GM12878 (cell line): ENCODE results near the gene TEX44. TPM values are rescaled to one million over a fixed set of nuclear protein-coding genes. Genes with fewer than 3 reads are reported as not detected.
A peak's percentile ranks its signal among the peaks of the same experiment; 100 is the strongest.

Experiments used
- CBX5 ChIP-seq: sonication (generic); IDR thresholded peaks from 2 replicates; pipeline ENCODE4 v1.6.1; 2016; ENCODE audit warnings: low read depth, moderate library complexity, mild to moderate bottlenecking, inconsistent platforms
- E2F4 ChIP-seq: IDR thresholded peaks from 2 replicates; pipeline ENCODE4 v1.6.1; 2012; ENCODE audit warnings: low read depth, low read length, improper control_type of control experiment
- FOXK2 ChIP-seq: fragments of 450-650 bp; IDR thresholded peaks from 2 replicates; pipeline ENCODE4 v1.6.1; 2017; ENCODE audit warnings: mild to moderate bottlenecking, moderate library complexity
- HDAC6 ChIP-seq: fragments of 200-600 bp; sonication (generic); IDR thresholded peaks from one replicate; pipeline ENCODE4 v1.8.0; 2017; ENCODE audit warnings: antibody characterized with exemption; ENCODE audit not compliant: unreplicated experiment
- HDGF ChIP-seq: fragments of 450-650 bp; IDR thresholded peaks from 2 replicates; pipeline ENCODE4 v1.6.1; 2016; ENCODE audit warnings: antibody characterized with exemption
- IRF3 ChIP-seq: fragments of 450-650 bp; IDR thresholded peaks from 2 replicates; pipeline ENCODE4 v1.6.1; 2014; ENCODE audit warnings: mild to moderate bottlenecking
- IRF4 ChIP-seq: IDR thresholded peaks from 2 replicates; pipeline ENCODE4 v1.6.1; 2011; ENCODE audit warnings: low read depth, low read length
- KDM1A ChIP-seq: fragments of 200-600 bp; sonication (generic); IDR thresholded peaks from 2 replicates; pipeline ENCODE4 v1.6.1; 2016; ENCODE audit warnings: borderline replicate concordance
- MTA2 ChIP-seq: fragments of 450-650 bp; IDR thresholded peaks from 2 replicates; pipeline ENCODE4 v1.6.1; 2016; ENCODE audit warnings: low read depth, mild to moderate bottlenecking, moderate library complexity
- MYC ChIP-seq: IDR thresholded peaks from 2 replicates; pipeline ENCODE4 v1.6.1; 2011; ENCODE audit warnings: mild to moderate bottlenecking, low read length, moderate library complexity, inconsistent platforms; ENCODE audit not compliant: insufficient read depth, insufficient replicate concordance, insufficient read length, severe bottlenecking
- NBN ChIP-seq: fragments of 450-650 bp; IDR thresholded peaks from 2 replicates; pipeline ENCODE4 v1.6.1; 2016
- POLR2AphosphoS5 ChIP-seq: IDR thresholded peaks from 2 replicates; pipeline ENCODE4 v1.6.1; 2011; ENCODE audit warnings: mild to moderate bottlenecking, low read length, inconsistent platforms
- RB1 ChIP-seq: fragments of 450-650 bp; formaldehyde crosslinking; IDR thresholded peaks from 2 replicates; pipeline ENCODE4 v1.6.1; 2017; ENCODE audit warnings: mild to moderate bottlenecking, borderline replicate concordance
- SPI1 ChIP-seq: IDR thresholded peaks from 2 replicates; pipeline ENCODE4 v1.6.1; 2011; ENCODE audit warnings: low read depth, mild to moderate bottlenecking, low read length, moderate library complexity, borderline replicate concordance; ENCODE audit not compliant: insufficient read depth
- TAF1 ChIP-seq: IDR thresholded peaks from 2 replicates; pipeline ENCODE4 v1.6.1; 2011; ENCODE audit warnings: mild to moderate bottlenecking, low read depth, low read length, borderline replicate concordance
- TCF12 ChIP-seq: IDR thresholded peaks from 2 replicates; pipeline ENCODE4 v1.6.1; 2011; ENCODE audit warnings: low read depth, mild to moderate bottlenecking, low read length
- ZBED1 ChIP-seq: IDR thresholded peaks from 2 replicates; pipeline ENCODE4 v1.6.1; 2016; ENCODE audit warnings: borderline replicate concordance
- ZBTB4 ChIP-seq: fragments of 450-650 bp; formaldehyde crosslinking; IDR thresholded peaks from 2 replicates; pipeline ENCODE4 v1.4.0; 2022; ENCODE audit warnings: mild to moderate bottlenecking, moderate library complexity
- ZNF24 ChIP-seq: fragments of 450-650 bp; IDR thresholded peaks from 2 replicates; pipeline ENCODE4 v1.6.1; 2017; ENCODE audit warnings: antibody characterized with exemption, mild to moderate bottlenecking
- polyA plus RNA-seq, 11 experiments: library from polyadenylated mRNA; depleted of rRNA in 4 of 11; unstranded in 6 of 11; stranded (reverse) in 5 of 11; fragments of >200 nt; fragmentation: Nextera tagmentation in 4 of 11; fragmentation: Illumina TruSeq in 1 of 11; extraction: Ambion mirVana in 4 of 11; extraction: Trizol in 1 of 11; gene quantifications; 1 replicate in 1 of 11; 2 replicates in 10 of 11; pipeline versions ENCODE4 v1.2.1 to v1.2.3, GENCODE V29; 2011 to 2016; ENCODE audit warnings: inconsistent platforms in 2 of 11, missing spikeins in 2 of 11, low read depth in 1 of 11
- total RNA-seq, 4 experiments: library from RNA; depleted of rRNA in 3 of 4; stranded (reverse); fragments of >200 nt in 3 of 4; fragmentation: Illumina TruSeq in 1 of 4; extraction: Trizol in 1 of 4; gene quantifications; 2 replicates each; pipeline versions ENCODE4 v1.2.1 to v1.2.3, GENCODE V29; 2013 to 2021
- TF ChIP-seq, protein P1 (sequence below): fragments of 450-650 bp; IDR thresholded peaks from 2 replicates; pipeline ENCODE4 v1.6.1; 2016; ENCODE audit warnings: mild to moderate bottlenecking
- TF ChIP-seq, protein P2 (sequence below): fragments of 450-650 bp; conservative IDR thresholded peaks from 2 replicates; pipeline ENCODE4 v1.6.1; 2017; ENCODE audit warnings: mild to moderate bottlenecking, moderate library complexity
- TF ChIP-seq, protein P3 (sequence below): IDR thresholded peaks from 2 replicates; pipeline ENCODE4 v1.6.1; 2012; ENCODE audit warnings: low read length, inconsistent platforms

Gene TEX44
- total and polyA plus RNA-seq, 10 of the 15 experiments (the other 5 are each of a cell fraction or from before 2014, with no cell fraction given) = not detected

DNA sequence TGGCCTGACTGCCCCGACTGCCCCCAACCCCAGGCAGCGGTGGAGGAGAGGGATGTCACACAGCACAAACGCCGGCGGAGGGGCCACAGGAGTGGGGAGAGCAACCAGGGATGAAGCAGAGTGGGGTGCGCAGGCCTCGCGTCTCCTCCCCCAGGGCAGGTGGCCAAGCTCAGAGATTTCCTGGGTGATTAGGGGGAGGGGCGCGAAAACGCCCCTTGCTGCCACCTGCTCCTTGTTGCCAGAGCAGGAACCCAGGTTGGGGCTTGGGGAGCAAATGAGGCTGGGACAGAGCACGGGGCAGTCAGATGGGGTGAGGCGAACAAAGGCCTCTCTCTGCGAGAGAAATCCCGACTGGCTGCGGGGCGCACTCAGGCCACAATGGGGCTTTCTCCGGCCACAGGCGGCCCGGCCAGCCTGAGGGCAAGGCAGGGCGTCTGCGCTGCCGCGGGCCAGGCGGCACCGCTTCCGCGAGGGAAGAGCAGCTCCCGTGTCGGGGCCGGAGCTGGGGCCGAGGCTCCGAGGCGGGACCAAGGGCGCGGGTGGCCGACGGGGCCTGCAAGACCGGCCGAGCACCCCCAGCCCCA, 11.5 kb downstream of the TEX44 start (continued):
- TF ChIP-seq RB1 (no peak), FOXK2 (no peak), KDM1A (no peak), ZNF24 (0 out of 2 replicates have a peak, but pooled peaks have one; percentile 34), IRF3 (no peak), IRF4 (no peak), TCF12 (peak; percentile 51; the same call in 1 of the 2 replicates), MTA2 (no peak; the same call in 1 of the 2 replicates), ZBTB4 (no peak), E2F4 (no peak), HDAC6 (no peak), SPI1 (no peak), NBN (peak; percentile 23), HDGF (peak; percentile 87), MYC (no peak), TAF1 (no peak), ZBED1 (no peak), POLR2AphosphoS5 (peak; percentile 69), CBX5 (no peak)
- TF ChIP-seq, protein P1, sequence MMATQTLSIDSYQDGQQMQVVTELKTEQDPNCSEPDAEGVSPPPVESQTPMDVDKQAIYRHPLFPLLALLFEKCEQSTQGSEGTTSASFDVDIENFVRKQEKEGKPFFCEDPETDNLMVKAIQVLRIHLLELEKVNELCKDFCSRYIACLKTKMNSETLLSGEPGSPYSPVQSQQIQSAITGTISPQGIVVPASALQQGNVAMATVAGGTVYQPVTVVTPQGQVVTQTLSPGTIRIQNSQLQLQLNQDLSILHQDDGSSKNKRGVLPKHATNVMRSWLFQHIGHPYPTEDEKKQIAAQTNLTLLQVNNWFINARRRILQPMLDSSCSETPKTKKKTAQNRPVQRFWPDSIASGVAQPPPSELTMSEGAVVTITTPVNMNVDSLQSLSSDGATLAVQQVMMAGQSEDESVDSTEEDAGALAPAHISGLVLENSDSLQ = 0 out of 2 replicates have a peak, but pooled peaks have one; percentile 5
- TF ChIP-seq, protein P2, sequence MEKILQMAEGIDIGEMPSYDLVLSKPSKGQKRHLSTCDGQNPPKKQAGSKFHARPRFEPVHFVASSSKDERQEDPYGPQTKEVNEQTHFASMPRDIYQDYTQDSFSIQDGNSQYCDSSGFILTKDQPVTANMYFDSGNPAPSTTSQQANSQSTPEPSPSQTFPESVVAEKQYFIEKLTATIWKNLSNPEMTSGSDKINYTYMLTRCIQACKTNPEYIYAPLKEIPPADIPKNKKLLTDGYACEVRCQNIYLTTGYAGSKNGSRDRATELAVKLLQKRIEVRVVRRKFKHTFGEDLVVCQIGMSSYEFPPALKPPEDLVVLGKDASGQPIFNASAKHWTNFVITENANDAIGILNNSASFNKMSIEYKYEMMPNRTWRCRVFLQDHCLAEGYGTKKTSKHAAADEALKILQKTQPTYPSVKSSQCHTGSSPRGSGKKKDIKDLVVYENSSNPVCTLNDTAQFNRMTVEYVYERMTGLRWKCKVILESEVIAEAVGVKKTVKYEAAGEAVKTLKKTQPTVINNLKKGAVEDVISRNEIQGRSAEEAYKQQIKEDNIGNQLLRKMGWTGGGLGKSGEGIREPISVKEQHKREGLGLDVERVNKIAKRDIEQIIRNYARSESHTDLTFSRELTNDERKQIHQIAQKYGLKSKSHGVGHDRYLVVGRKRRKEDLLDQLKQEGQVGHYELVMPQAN = peak; percentile 43
- TF ChIP-seq, protein P3, sequence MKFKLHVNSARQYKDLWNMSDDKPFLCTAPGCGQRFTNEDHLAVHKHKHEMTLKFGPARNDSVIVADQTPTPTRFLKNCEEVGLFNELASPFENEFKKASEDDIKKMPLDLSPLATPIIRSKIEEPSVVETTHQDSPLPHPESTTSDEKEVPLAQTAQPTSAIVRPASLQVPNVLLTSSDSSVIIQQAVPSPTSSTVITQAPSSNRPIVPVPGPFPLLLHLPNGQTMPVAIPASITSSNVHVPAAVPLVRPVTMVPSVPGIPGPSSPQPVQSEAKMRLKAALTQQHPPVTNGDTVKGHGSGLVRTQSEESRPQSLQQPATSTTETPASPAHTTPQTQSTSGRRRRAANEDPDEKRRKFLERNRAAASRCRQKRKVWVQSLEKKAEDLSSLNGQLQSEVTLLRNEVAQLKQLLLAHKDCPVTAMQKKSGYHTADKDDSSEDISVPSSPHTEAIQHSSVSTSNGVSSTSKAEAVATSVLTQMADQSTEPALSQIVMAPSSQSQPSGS = no peak
